Left lung (tissue), 10 donors: Measurements from ENCODE around the gene CACNB4. TPM values are rescaled to one million over a fixed set of nuclear protein-coding genes. Genes with fewer than 3 reads are reported as not detected.

Experiments
- ATAC-seq: fragments of 200-7000 bp; cut with Tn5 transposase; one replicate; pipeline ENCODE4 v1.9.1; 2020; ENCODE audit warnings: moderate library complexity
- DNase-seq, 4 donors: peaks; one replicate each; pipeline ENCODE4 v3.0.0-alpha.2; 2013 to 2020
- H3K27ac ChIP-seq, 2 donors: fragments of 200-600 bp; sonication (generic) in 1 of 2; one replicate each; pipeline versions ENCODE4 v1.5.0 to v1.8.0; 2020 to 2021
- H3K27me3 ChIP-seq, 2 donors: fragments of 200-600 bp; sonication (generic) in 1 of 2; one replicate each; pipeline versions ENCODE4 v1.5.0 to v1.8.0; 2020 to 2021
- H3K36me3 ChIP-seq, 2 donors: fragments of 200-600 bp; sonication (generic) in 1 of 2; one replicate each; pipeline versions ENCODE4 v1.5.0 to v1.8.0; 2020 to 2021
- H3K4me1 ChIP-seq, 2 donors: fragments of 200-600 bp; one replicate each; pipeline ENCODE4 v1.8.0; 2021
- H3K4me3 ChIP-seq, 2 donors: fragments of 200-600 bp; sonication (generic) in 1 of 2; one replicate each; pipeline versions ENCODE4 v1.5.0 to v1.8.0; 2020 to 2021; ENCODE audit warnings: mild to moderate bottlenecking in 1 of 2
- H3K9me3 ChIP-seq, 2 donors: fragments of 200-600 bp; sonication (generic) in 1 of 2; one replicate each; pipeline versions ENCODE4 v1.5.0 to v1.8.0; 2020 to 2021
- CTCF ChIP-seq, 2 donors: fragments of 200-600 bp; sonication (generic) in 1 of 2; IDR thresholded peaks; one replicate each; pipeline versions ENCODE4 v1.5.0 to v1.8.0; 2021; ENCODE audit warnings: antibody characterized with exemption in 2 of 2
- intact Hi-C, 2 donors: fragments of 100-400 bp; cut with DNase I; formaldehyde crosslinking; loops; one replicate each; pipeline versions ENCODE4 v1.11.2 to v1.14.2; 2022
- polyA plus RNA-seq, 6 donors: library from polyadenylated mRNA; unstranded; fragments of 120-200 nt; gene quantifications; one replicate each; pipeline ENCODE4 v1.2.1, GENCODE V29; 2013; ENCODE audit not compliant: insufficient read length in 6 of 6
- total RNA-seq, 2 donors: library from RNA; stranded (reverse); fragmentation: NEBNext Ultra II Directional; extraction: Animal tissue kit (Norgen Biotek cat#: 25700); gene quantifications; one replicate each; pipeline ENCODE4 v1.2.1, GENCODE V29; 2021
- donor health status: DM: no; HTN: yes; CAD: no.
- donor health status: DM: no; HTN: no; CAD: no.

Gene CACNB4
- total and polyA plus RNA-seq, 8 donors: 5.9 to 11.2 (median 8.6) TPM

GRCh38 chr2:151905963-151906632 lies 192.7 kb downstream of the CACNB4 start:
- Histone ChIP-seq H3K27ac (no peak overlapping the region), H3K36me3 (no peaks in the 10 kb centered on the region), H3K27me3 (no peaks in the 10 kb centered on the region), H3K4me3 (no peak overlapping the region), H3K9me3 (no peaks in the 10 kb centered on the region), H3K4me1 (peaks cover 0 to 25% of the 10 kb centered on the region in 2 donors)
- TF ChIP-seq CTCF (IDR thresholded peaks at IDR 0.05): no peak
- ATAC-seq (no peak), DNase-seq (no peak)
- intact Hi-C loops: no loop called here

GRCh38 chr2:151904807-151905206 lies 194.0 kb downstream of the CACNB4 start:
- TF ChIP-seq CTCF (IDR thresholded peaks at IDR 0.05): no peak
- peak; percentile 30 for ATAC-seq

GRCh38 chr2:151904021-151904420 lies 194.8 kb downstream of the CACNB4 start:
- no peak overlapping the region for H3K27ac ChIP-seq
- ATAC-seq (no peak), DNase-seq (no peak)
- H3K9me3 ChIP-seq: no peaks in the 10 kb centered on the region
- H3K4me1 ChIP-seq: peaks cover 0 to 25% of the 10 kb centered on the region in 2 donors
- H3K36me3 ChIP-seq: no peaks in the 10 kb centered on the region
- no peak for TF ChIP-seq CTCF (IDR thresholded peaks at IDR 0.05)
- no peaks in the 10 kb centered on the region for H3K27me3 ChIP-seq
- intact Hi-C loops: no loop called here
- H3K4me3 ChIP-seq: no peak overlapping the region

More at GRCh38 chr2:151904807-151905206, 194.0 kb downstream of the CACNB4 start:
- H3K9me3 ChIP-seq: no peaks in the 10 kb centered on the region
- H3K27me3 ChIP-seq: no peaks in the 10 kb centered on the region
- DNase-seq: no peak
- H3K27ac ChIP-seq: no peak overlapping the region
- intact Hi-C loops: no loop called here
- H3K36me3 ChIP-seq: no peaks in the 10 kb centered on the region
- H3K4me1 ChIP-seq: peaks cover 0 to 25% of the 10 kb centered on the region in 2 donors
- H3K4me3 ChIP-seq: no peak overlapping the region

- ATAC-seq (peak; percentile 61), DNase-seq (no peak)
- intact Hi-C loops: no loop called here
Observed at GRCh38 chr2:151902829-151903228, 196.0 kb downstream of the CACNB4 start.

GRCh38 chr2:151900331-151900730 lies 198.5 kb downstream of the CACNB4 start:
- no peak overlapping the region for H3K27ac ChIP-seq
- H3K4me1 ChIP-seq: peaks cover 0 to 10% of the 10 kb centered on the region in 2 donors
- no peaks in the 10 kb centered on the region for H3K36me3 ChIP-seq
- TF ChIP-seq CTCF (IDR thresholded peaks at IDR 0.05): no peak
- intact Hi-C loops: no loop called here
- H3K9me3 ChIP-seq: no peaks in the 10 kb centered on the region
- no peak overlapping the region for H3K4me3 ChIP-seq
- ATAC-seq: no peak
- no peak for DNase-seq
- no peaks in the 10 kb centered on the region for H3K27me3 ChIP-seq

More at GRCh38 chr2:151902829-151903228, 196.0 kb downstream of the CACNB4 start:
- H3K4me3 ChIP-seq: no peak overlapping the region
- H3K27ac ChIP-seq: no peak overlapping the region
- H3K9me3 ChIP-seq: no peaks in the 10 kb centered on the region
- no peak for TF ChIP-seq CTCF (IDR thresholded peaks at IDR 0.05)
- H3K4me1 ChIP-seq: peaks cover 0 to 15% of the 10 kb centered on the region in 2 donors
- no peaks in the 10 kb centered on the region for H3K36me3 ChIP-seq
- H3K27me3 ChIP-seq: no peaks in the 10 kb centered on the region
